Subcutaneous abdominal adipose tissue (tissue), 5 donors: ENCODE measurements around the gene IL17RC.
A peak's percentile ranks its signal among the peaks of the same experiment; 100 is the strongest.

Experiments used
- H3K27ac ChIP-seq: one replicate; pipeline ENCODE4 v1.7.0; 2013; ENCODE audit warnings: low read depth, mild to moderate bottlenecking, inconsistent platforms, low read length, moderate library complexity
- H3K27me3 ChIP-seq, 5 donors: one replicate each; pipeline ENCODE4 v1.7.0; 2013; ENCODE audit warnings: low read length in 5 of 5, inconsistent platforms in 1 of 5; ENCODE audit not compliant: control insufficient read depth in 5 of 5, insufficient read depth in 4 of 5
- H3K36me3 ChIP-seq, 5 donors: one replicate each; pipeline ENCODE4 v1.7.0; 2013; ENCODE audit warnings: low read length in 5 of 5; ENCODE audit not compliant: control insufficient read depth in 5 of 5, insufficient read depth in 5 of 5
- H3K4me1 ChIP-seq, 5 donors: one replicate each; pipeline ENCODE4 v1.7.0; 2013; ENCODE audit warnings: low read length in 5 of 5, mild to moderate bottlenecking in 3 of 5, moderate library complexity in 1 of 5; ENCODE audit not compliant: control insufficient read depth in 5 of 5, insufficient read depth in 5 of 5
- H3K4me3 ChIP-seq, 5 donors: one replicate each; pipeline ENCODE4 v1.7.0; 2013; ENCODE audit warnings: low read length in 5 of 5, low read depth in 1 of 5
- H3K9ac ChIP-seq, 5 donors: one replicate each; pipeline ENCODE4 v1.7.0; 2013; ENCODE audit warnings: low read length in 5 of 5, mild to moderate bottlenecking in 4 of 5, moderate library complexity in 3 of 5
- H3K9me3 ChIP-seq, 5 donors: one replicate each; pipeline ENCODE4 v1.7.0; 2013; ENCODE audit warnings: low read length in 5 of 5; ENCODE audit not compliant: control insufficient read depth in 5 of 5
- donor health status: healthy.
- donor health status: healthy.
- donor health status: healthy.
- donor health status: healthy.
- donor health status: healthy.

Gene IL17RC

DNA sequence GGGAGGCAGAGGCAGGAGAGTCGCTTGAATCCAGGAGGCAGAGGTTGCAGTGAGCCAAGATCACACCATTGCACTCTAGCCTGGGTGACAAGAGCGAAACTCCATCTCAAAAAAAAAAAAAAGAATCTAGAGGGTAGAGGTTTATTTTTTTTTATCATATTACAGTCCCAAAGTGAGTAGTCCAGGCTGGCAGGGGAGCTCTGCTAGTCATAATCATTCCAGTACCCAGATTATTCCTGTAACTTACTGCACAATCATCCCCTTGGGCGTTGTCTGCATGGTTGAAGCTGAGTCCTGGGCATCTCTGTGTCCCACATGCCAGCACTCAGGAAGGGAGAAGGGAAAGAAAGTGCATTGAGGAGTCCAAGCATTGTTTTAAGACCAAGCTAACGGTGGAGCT lies 25.3 kb downstream of the IL17RC start:
- no peak overlapping the region for H3K9ac ChIP-seq

DNA sequence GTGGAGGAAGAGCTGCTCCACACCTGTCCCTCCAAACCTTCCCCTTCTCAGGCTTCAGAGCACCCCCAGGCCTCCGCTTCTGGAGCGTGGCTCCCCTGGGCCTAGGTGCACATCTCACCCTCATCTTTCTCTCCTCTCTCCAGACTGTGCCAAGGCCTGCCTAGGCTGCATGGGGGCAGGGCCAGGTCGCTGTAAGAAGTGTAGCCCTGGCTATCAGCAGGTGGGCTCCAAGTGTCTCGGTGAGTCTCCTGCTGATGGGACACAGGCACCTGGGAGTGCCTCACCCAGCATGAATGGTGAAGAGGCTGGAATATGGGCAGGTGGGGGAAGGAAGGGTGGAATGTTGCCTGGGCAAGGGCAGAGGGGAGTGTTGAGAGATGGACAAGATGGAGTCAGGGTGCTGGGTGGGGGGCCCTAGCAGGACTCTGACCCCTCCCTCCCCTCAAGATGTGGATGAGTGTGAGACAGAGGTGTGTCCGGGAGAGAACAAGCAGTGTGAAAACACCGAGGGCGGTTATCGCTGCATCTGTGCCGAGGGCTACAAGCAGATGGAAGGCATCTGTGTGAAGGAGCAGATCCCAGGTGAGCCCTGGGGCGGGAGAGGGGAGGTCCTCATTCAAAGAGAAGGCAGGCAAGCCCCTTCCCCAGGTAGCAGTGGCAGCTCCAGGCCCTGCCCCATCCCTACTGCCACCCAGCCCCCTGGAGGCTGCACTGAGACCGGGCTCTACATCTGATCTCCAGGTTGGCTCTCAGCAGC lies 26.2 kb downstream of the IL17RC start:
- Histone ChIP-seq H3K9me3 (no peaks in the 10 kb centered on the region), H3K4me3 (no peak overlapping the region), H3K27ac (no peak overlapping the region), H3K36me3 (peaks cover 0 to 34% (median 25%) of the 10 kb centered on the region in 5 donors), H3K4me1 (peaks cover 0 to 25% (median 18%) of the 10 kb centered on the region in 5 donors), H3K27me3 (no peaks in the 10 kb centered on the region), H3K9ac (no peak overlapping the region)

More for the DNA sequence above, 25.3 kb downstream of the IL17RC start:
- Histone ChIP-seq H3K36me3 (peaks cover 0 to 43% (median 32%) of the 10 kb centered on the region in 5 donors), H3K4me3 (no peak overlapping the region), H3K27me3 (no peaks in the 10 kb centered on the region), H3K9me3 (no peaks in the 10 kb centered on the region), H3K4me1 (peaks cover 0 to 16% (median 9%) of the 10 kb centered on the region in 5 donors), H3K27ac (no peak overlapping the region)

DNA sequence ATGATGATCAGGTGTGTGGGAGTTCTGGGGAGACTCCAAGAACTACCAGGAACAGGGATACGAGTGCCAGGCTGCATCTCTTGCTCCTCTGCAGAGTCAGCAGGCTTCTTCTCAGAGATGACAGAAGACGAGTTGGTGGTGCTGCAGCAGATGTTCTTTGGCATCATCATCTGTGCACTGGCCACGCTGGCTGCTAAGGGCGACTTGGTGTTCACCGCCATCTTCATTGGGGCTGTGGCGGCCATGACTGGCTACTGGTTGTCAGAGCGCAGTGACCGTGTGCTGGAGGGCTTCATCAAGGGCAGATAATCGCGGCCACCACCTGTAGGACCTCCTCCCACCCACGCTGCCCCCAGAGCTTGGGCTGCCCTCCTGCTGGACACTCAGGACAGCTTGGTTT lies 27.4 kb downstream of the IL17RC start:
- Histone ChIP-seq H3K27ac (no peak overlapping the region), H3K9me3 (no peaks in the 10 kb centered on the region), H3K36me3 (peaks cover 0 to 39% (median 26%) of the 10 kb centered on the region in 5 donors), H3K4me1 (peaks cover 0 to 25% (median 19%) of the 10 kb centered on the region in 5 donors), H3K9ac (no peak overlapping the region), H3K27me3 (no peaks in the 10 kb centered on the region), H3K4me3 (no peak overlapping the region)

DNA sequence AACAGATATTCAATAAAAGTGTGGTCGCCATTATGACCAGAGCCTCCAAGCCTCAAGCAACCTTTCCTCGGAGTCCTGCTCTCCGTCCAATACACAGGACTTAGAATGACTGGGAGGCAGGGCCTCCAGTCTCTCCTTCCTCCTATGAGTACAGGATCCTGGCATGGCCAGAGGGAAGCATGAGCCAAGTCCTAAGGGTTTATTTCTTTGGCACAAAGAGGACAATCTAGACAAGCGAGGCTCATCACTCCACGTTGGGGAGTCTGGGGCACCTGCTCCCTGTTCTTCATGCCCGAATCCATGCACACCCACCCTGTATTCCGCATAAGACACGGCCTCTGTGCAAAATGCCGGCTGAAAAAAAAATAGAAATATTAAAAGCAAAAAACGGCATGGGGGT lies 28.5 kb downstream of the IL17RC start:
- H3K4me1 ChIP-seq = peaks cover 0 to 25% (median 19%) of the 10 kb centered on the region in 5 donors
- H3K27me3 ChIP-seq = no peaks in the 10 kb centered on the region
- H3K36me3 ChIP-seq = peaks cover 0 to 44% (median 26%) of the 10 kb centered on the region in 5 donors
- H3K9ac ChIP-seq = no peak overlapping the region
- no peaks in the 10 kb centered on the region for H3K9me3 ChIP-seq
- H3K27ac ChIP-seq = no peak overlapping the region
- H3K4me3 ChIP-seq = no peak overlapping the region

DNA sequence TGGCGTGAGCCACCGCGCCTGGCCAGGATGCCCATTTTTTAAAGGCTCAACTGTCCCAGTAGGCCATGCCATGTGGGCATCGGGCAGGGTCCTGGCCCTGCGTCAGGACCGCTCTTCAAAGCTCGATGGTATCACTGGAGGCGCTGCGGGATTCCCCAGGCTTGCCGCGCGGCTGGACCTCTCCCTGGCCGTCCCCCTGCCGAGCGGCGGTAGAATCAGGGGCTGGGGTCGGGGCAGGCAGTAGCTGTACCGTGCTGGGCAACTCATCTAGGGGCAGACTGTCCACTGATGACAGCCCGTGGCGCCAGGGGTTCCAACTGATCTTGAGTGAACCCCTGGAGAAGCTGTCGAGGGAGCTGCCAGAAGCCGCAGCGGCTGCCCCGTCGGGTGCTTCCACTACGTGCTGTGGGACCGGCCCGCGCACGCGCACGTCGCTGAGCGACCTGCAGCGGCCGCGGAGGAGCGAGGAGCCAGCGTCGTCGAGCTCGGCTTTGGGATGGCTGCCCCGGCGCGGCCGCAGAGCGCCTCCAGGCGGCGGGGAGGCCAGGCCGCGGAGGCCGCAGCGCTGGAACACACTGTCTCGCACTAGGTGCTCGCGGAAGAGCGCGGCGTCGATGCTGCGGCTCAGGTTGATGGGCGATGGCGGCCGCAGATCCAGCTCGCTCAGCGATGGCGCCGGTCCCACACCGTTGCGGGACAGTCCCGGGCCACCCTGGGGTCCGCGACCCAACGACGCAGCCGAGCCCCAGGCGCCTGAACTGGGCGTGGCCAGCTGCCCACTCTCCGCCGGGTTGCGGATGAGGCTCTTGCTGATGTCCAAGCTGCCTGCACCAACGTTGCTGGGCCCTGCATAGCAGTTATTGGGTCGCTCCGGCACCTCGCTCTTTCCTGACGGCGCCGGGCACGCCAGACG lies 29.5 kb downstream of the IL17RC start:
- Histone ChIP-seq H3K27ac (peak overlapping the region; percentile 79), H3K4me3 (peak overlapping the region in 4 of 5 donors; percentile 69 to 79 (median 75)), H3K27me3 (no peaks in the 10 kb centered on the region), H3K9me3 (no peaks in the 10 kb centered on the region), H3K9ac (peak overlapping the region in 4 of 5 donors; percentile 60 to 77 (median 68)), H3K4me1 (peaks cover 0 to 25% (median 20%) of the 10 kb centered on the region in 5 donors), H3K36me3 (peaks cover 0 to 37% (median 21%) of the 10 kb centered on the region in 5 donors)

DNA sequence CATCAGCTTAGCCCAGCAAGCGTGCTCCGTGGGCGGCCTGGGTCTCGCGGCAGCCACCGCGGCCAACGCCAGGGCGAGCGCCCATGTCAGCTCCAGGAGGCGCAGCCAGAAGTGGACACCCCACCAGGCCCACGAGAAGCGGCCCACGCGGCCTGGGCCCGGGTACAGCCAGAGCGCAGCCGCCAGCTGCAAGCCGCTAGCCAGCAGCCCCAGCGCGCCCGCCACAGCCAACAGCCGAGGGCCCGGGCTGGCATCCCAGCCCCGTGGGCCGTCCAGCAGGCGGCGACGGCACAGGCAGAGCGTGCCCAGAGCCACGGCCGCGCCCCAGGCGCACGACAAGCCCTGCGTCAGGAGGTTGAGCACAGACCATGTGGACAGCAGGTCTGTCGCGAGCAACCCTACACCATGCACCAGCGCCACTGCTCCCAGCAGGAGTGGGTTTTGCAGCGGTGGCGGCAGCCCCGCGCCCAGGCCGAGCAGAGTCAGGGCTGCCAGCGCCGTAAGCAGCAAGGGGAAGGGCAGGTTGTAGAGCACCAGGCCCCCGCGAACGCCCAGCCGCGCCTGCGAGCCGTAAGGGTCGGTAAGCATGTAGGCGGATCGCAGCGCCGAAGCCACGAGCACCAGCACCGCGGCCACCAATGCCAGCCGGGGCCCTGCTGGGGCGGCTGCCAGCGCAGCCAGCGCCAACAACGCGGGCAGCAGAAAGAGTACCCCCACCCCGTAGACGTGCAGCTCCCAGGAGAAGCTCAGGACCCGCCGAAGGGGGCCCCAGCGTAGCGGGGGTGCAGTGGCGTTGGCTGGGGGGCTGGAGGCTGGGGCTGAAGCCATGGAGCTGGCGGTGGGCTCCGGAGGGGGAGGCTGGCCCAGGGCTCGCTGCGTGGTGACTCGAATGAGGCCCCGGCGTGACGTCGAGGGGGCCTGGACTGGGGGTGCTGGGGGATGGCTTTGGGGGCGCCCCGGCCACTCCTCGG lies 30.4 kb downstream of the IL17RC start:
- Histone ChIP-seq H3K4me3 (peak overlapping the region in 4 of 5 donors; percentile 69 to 79 (median 75)), H3K36me3 (peaks cover 0 to 34% (median 21%) of the 10 kb centered on the region in 5 donors), H3K9ac (peak overlapping the region in 4 of 5 donors; percentile 60 to 77 (median 68)), H3K27ac (peak overlapping the region; percentile 50), H3K9me3 (no peaks in the 10 kb centered on the region), H3K27me3 (no peaks in the 10 kb centered on the region), H3K4me1 (peaks cover 0 to 35% (median 29%) of the 10 kb centered on the region in 5 donors)

DNA sequence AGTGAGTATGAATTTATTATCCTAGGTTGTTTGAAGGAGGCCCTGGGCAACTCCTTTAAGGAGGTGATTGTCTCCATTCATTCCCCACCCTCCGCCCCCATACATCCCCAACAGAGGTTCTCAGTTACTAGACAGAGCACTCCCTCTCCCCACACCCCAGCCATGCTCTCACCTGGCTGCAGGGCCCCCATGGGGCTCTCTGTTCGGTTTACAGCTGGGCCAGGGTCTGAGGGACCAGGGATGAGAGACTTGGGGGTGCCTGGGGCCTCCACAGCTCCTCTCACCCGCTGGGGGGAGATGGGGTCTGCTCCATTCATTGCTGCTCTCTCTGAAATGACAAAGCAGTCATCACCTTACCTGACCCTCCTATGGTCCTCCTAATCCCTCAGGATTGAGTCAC lies 31.7 kb downstream of the IL17RC start:
- no peak overlapping the region for H3K4me3 ChIP-seq

DNA sequence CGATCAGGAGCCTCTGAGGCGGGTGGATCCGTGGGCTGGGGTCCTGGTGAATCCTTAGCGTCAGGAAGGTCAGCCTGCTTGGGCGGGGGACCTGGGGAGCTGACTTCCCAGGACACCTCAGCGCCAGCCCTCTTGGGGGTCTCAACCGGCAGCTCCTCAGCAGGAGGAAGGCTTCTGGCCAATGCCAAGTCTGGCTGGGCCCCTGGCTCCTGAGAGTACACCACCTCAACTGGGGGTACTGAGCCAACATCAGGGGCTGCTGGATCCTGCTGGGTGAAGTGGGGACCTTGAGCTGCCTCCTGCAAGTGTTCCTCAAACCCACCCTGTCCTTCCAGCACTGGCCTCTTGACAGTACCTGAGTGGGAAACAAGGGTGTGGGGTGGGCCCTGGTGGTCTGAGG lies 32.2 kb downstream of the IL17RC start:
- Histone ChIP-seq H3K36me3 (peaks cover 0 to 16% (median 10%) of the 10 kb centered on the region in 5 donors), H3K27ac (no peak overlapping the region), H3K4me3 (no peak overlapping the region), H3K27me3 (no peaks in the 10 kb centered on the region), H3K9ac (peak overlapping the region in 2 of 5 donors; percentile 7 to 30), H3K9me3 (no peaks in the 10 kb centered on the region), H3K4me1 (peaks cover 0 to 36% (median 31%) of the 10 kb centered on the region in 5 donors)

More for the DNA sequence above, 31.7 kb downstream of the IL17RC start:
- H3K9me3 ChIP-seq = no peaks in the 10 kb centered on the region
- no peak overlapping the region for H3K27ac ChIP-seq
- peaks cover 0 to 22% (median 15%) of the 10 kb centered on the region in 5 donors for H3K36me3 ChIP-seq
- no peaks in the 10 kb centered on the region for H3K27me3 ChIP-seq
- H3K4me1 ChIP-seq = peaks cover 0 to 36% (median 31%) of the 10 kb centered on the region in 5 donors
- H3K9ac ChIP-seq = no peak overlapping the region

DNA sequence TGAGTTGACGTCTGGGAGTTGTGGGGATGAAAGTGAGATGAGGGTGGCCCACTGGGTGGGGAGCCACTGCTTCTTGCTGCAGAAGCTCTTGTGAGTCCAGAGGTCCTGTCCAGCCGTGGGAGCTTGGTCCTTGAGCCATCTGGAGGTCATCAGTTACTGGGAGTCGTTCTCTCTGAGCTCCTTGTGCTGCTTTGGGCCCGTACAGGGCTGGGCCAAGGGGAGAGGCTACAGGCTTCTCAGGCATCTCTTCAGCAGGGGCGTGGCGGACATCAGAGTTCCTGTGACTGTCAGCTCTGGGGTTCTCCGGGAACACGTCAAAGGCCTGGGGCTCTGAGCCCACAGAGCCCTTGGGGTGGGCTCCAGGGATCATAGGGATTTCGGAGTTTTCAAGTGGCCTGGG lies 32.7 kb downstream of the IL17RC start:
- no peak overlapping the region for H3K9ac ChIP-seq
- H3K27me3 ChIP-seq = no peaks in the 10 kb centered on the region
- no peak overlapping the region for H3K27ac ChIP-seq
- H3K4me1 ChIP-seq = peaks cover 0 to 36% (median 31%) of the 10 kb centered on the region in 5 donors
- H3K9me3 ChIP-seq = no peaks in the 10 kb centered on the region
- peaks cover 0 to 13% (median 8%) of the 10 kb centered on the region in 5 donors for H3K36me3 ChIP-seq
- H3K4me3 ChIP-seq = no peak overlapping the region
